ENCODE results near the gene NBAS. TPM values are rescaled to one million over a fixed set of nuclear protein-coding genes. Genes with fewer than 3 reads are reported as not detected.

NBAS gene
- polyA plus RNA-seq, 1 donor from 2014 or later = 31.9 TPM

DNA sequence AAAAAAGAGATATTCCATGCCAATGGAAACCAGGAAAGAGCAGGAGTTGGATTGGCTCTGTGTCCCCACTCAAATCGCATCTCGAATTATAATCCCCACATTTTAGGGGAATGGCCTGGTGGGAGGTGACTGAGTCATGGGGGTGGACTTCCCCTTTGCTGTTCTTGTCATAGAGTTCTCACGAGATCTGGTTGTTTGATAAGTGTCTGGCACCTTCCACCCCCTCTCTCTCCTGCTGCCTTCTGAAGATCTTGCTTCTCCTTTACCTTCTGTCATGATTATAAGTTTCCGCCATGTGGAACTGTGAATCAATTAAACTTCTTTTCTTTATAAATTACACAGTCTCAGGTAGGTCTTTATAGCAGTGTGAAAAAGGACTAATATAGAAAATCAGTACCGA lies 355.6 kb downstream of the NBAS start:
- no peaks in the 10 kb centered on the region for H3K36me3 ChIP-seq (ENCODE audit: insufficient read depth, low read length)
- no peak overlapping the region for H3K27ac ChIP-seq (ENCODE audit: low read length)
- no peaks in the 10 kb centered on the region for H3K27me3 ChIP-seq (ENCODE audit: insufficient read depth, low read depth, low read length)
- no peak for TF ChIP-seq EZH2 (IDR thresholded peaks at IDR 0.05; ENCODE audit: borderline replicate concordance, insufficient read depth, low read length, poor library complexity, severe bottlenecking)
- TF ChIP-seq POLR2AphosphoS5 (IDR thresholded peaks at IDR 0.05) = no peak
- TF ChIP-seq REST (IDR thresholded peaks at IDR 0.05; ENCODE audit: borderline replicate concordance) = no peak
- H3F3A ChIP-seq (ENCODE audit: insufficient read depth, low read length, poor library complexity, severe bottlenecking) = no peaks in the 10 kb centered on the region
- H3K4me2 ChIP-seq (ENCODE audit: low read length) = no peak overlapping the region
- peaks cover 3% of the 10 kb centered on the region for H3K9me3 ChIP-seq (ENCODE audit: low read length)
- no peaks in the 10 kb centered on the region for H3K79me2 ChIP-seq (replicated peaks; ENCODE audit: insufficient read depth, low read length)
- H4K20me1 ChIP-seq (ENCODE audit: insufficient read depth) = no peaks in the 10 kb centered on the region
- H2AFZ ChIP-seq (ENCODE audit: low read depth, low read length) = no peak overlapping the region
- no peaks in the 10 kb centered on the region for H3K9me2 ChIP-seq (ENCODE audit: insufficient read depth, low read length)
- no peak overlapping the region for H3K4me3 ChIP-seq (ENCODE audit: low read length)
- H3K9ac ChIP-seq (ENCODE audit: low read length) = no peak overlapping the region

DNA sequence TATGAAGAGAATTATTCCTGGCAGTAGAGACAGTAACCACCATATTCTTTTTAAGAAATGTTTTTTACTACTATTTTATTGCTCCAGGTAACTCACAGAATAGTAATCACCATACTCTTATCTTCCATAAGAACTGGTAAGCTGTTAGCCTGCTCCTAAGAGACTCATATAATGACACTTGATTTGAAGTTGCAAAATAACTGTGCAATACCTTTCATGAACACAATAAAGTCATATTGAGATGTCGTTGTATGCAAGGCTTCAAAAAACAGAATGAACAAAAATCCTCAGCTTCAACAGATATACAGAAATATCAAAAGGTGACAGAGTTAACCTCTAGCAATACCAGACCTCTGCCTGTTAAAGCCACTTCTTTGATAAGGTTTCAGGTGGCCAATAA lies 360.1 kb downstream of the NBAS start:
- Histone ChIP-seq H3K27me3 (ENCODE audit: insufficient read depth, low read depth, low read length) (no peaks in the 10 kb centered on the region), H3K9me2 (ENCODE audit: insufficient read depth, low read length) (no peaks in the 10 kb centered on the region), H3K27ac (ENCODE audit: low read length) (peak overlapping the region; percentile 37), H3K79me2 (replicated peaks; ENCODE audit: insufficient read depth, low read length) (no peaks in the 10 kb centered on the region), H4K20me1 (ENCODE audit: insufficient read depth) (no peaks in the 10 kb centered on the region), H3K9ac (ENCODE audit: low read length) (no peak overlapping the region), H3K4me2 (ENCODE audit: low read length) (peak overlapping the region; percentile 33), H3F3A (ENCODE audit: insufficient read depth, low read length, poor library complexity, severe bottlenecking) (no peaks in the 10 kb centered on the region), H3K9me3 (ENCODE audit: low read length) (no peaks in the 10 kb centered on the region), H3K36me3 (ENCODE audit: insufficient read depth, low read length) (no peaks in the 10 kb centered on the region), H2AFZ (ENCODE audit: low read depth, low read length) (no peak overlapping the region), H3K4me3 (ENCODE audit: low read length) (peak overlapping the region; percentile 22)
- TF ChIP-seq, protein P1, sequence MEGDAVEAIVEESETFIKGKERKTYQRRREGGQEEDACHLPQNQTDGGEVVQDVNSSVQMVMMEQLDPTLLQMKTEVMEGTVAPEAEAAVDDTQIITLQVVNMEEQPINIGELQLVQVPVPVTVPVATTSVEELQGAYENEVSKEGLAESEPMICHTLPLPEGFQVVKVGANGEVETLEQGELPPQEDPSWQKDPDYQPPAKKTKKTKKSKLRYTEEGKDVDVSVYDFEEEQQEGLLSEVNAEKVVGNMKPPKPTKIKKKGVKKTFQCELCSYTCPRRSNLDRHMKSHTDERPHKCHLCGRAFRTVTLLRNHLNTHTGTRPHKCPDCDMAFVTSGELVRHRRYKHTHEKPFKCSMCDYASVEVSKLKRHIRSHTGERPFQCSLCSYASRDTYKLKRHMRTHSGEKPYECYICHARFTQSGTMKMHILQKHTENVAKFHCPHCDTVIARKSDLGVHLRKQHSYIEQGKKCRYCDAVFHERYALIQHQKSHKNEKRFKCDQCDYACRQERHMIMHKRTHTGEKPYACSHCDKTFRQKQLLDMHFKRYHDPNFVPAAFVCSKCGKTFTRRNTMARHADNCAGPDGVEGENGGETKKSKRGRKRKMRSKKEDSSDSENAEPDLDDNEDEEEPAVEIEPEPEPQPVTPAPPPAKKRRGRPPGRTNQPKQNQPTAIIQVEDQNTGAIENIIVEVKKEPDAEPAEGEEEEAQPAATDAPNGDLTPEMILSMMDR (IDR thresholded peaks at IDR 0.05; ENCODE audit: poor library complexity, severe bottlenecking) = peak; percentile 52
- TF ChIP-seq EZH2 (IDR thresholded peaks at IDR 0.05; ENCODE audit: borderline replicate concordance, insufficient read depth, low read length, poor library complexity, severe bottlenecking) (no peak), SMC3 (conservative IDR thresholded peaks at IDR 0.05; ENCODE audit: poor library complexity) (peak; percentile 36), TAF1 (IDR thresholded peaks at IDR 0.05; ENCODE audit: low read depth) (no peak), EP300 (conservative IDR thresholded peaks at IDR 0.05; ENCODE audit: poor library complexity, severe bottlenecking) (peak; percentile 17), MXI1 (conservative IDR thresholded peaks at IDR 0.05; ENCODE audit: poor library complexity, severe bottlenecking) (no peak), RAD21 (conservative IDR thresholded peaks at IDR 0.05) (peak; percentile 55), REST (IDR thresholded peaks at IDR 0.05; ENCODE audit: borderline replicate concordance) (no peak), POLR2AphosphoS5 (IDR thresholded peaks at IDR 0.05) (peak; percentile 51)

Measured in neural cell (in vitro differentiated cells).